OCI-LY7 (cell line): ENCODE data around the gene ZNF578. TPM values are rescaled to one million over a fixed set of nuclear protein-coding genes. Genes with fewer than 3 reads are reported as not detected.

ENCODE experiments used
- Bru-seq: library from RNA; stranded (reverse); fragments of 400-500 nt; gene quantifications from one replicate; lab custom pipeline; 2021; lab: Mats Ljungman, UMichigan
- BruChase-seq, 2 experiments: library from RNA; stranded (reverse); fragments of 400-500 nt; gene quantifications; one replicate each; lab custom pipeline; 2021; lab: Mats Ljungman, UMichigan
- BruUV-seq: library from RNA; stranded (reverse); fragments of 400-500 nt; replicated peaks from 2 replicates; lab custom pipeline; 2021; lab: Mats Ljungman, UMichigan
- CTCF ChIA-PET: fragments of 300-600 bp; sonication (Branson Sonifier 250); formaldehyde crosslinking; loops from one replicate; lab custom pipeline; 2022; ENCODE audit warnings: antibody characterized with exemption; ENCODE audit not compliant: unreplicated experiment; lab: Charles Lee
- POLR2A ChIA-PET: fragments of 300-600 bp; sonication (Branson Sonifier 250); formaldehyde crosslinking; loops from one replicate; lab custom pipeline; 2022; ENCODE audit warnings: antibody characterized with exemption; lab: Charles Lee
- DNase-seq: peaks from one replicate; pipeline ENCODE4 v3.0.0-alpha.2; 2015; ENCODE audit warnings: low spot score
- H2AFZ ChIP-seq: fragments of 200-600 bp; sonication (generic), shearing (Covaris generic); 2 replicates; pipeline ENCODE4 v1.6.1; 2014; ENCODE audit warnings: mild to moderate bottlenecking, antibody characterized with exemption, low read length, moderate library complexity
- H3K27ac ChIP-seq: fragments of 200-600 bp; sonication (generic); 2 replicates; pipeline ENCODE4 v1.5.1; 2014; ENCODE audit warnings: mixed run types, low read depth, mild to moderate bottlenecking, moderate library complexity, low read length, inconsistent platforms; ENCODE audit not compliant: poor library complexity, severe bottlenecking
- H3K36me3 ChIP-seq: fragments of 200-600 bp; sonication (generic); 2 replicates; pipeline ENCODE4 v1.6.1; 2014; ENCODE audit warnings: mild to moderate bottlenecking, antibody characterized with exemption, low read length, moderate library complexity, mixed read lengths; ENCODE audit not compliant: insufficient read depth
- H3K4me1 ChIP-seq: fragments of 200-600 bp; sonication (generic); 2 replicates; pipeline ENCODE4 v1.5.1; 2014; ENCODE audit warnings: mild to moderate bottlenecking, low read length; ENCODE audit not compliant: insufficient read depth, poor library complexity, severe bottlenecking
- H3K4me2 ChIP-seq: fragments of 200-600 bp; sonication (generic); 2 replicates; pipeline ENCODE4 v1.6.1; 2014; ENCODE audit warnings: mild to moderate bottlenecking, low read length
- H3K4me3 ChIP-seq: fragments of 200-600 bp; sonication (generic); 2 replicates; pipeline ENCODE4 v1.5.1; 2014; ENCODE audit warnings: mild to moderate bottlenecking, low read depth, low read length; ENCODE audit not compliant: poor library complexity, severe bottlenecking
- H3K79me2 ChIP-seq: fragments of 200-600 bp; sonication (generic); 2 replicates; pipeline ENCODE4 v1.6.1; 2016; ENCODE audit warnings: low read depth, mild to moderate bottlenecking, low read length, moderate library complexity, mixed read lengths; ENCODE audit not compliant: insufficient read depth
- H3K9me2 ChIP-seq: fragments of 200-600 bp; sonication (generic); 2 replicates; pipeline ENCODE4 v1.6.1; 2016; ENCODE audit warnings: mild to moderate bottlenecking, low read length, mixed read lengths; ENCODE audit not compliant: insufficient read depth
- H3K9me3 ChIP-seq: fragments of 200-600 bp; sonication (generic); 2 replicates; pipeline ENCODE4 v1.6.1; 2014; ENCODE audit warnings: mild to moderate bottlenecking, mixed run types, low read length, mixed read lengths
- H4K20me1 ChIP-seq: fragments of 200-600 bp; sonication (generic); 2 replicates; pipeline ENCODE4 v1.6.1; 2014; ENCODE audit warnings: mild to moderate bottlenecking, antibody characterized with exemption, low read length, moderate library complexity, mixed read lengths; ENCODE audit not compliant: insufficient read depth
- EZH2phosphoT487 ChIP-seq: fragments of 200-600 bp; sonication (generic); IDR thresholded peaks from 2 replicates; pipeline ENCODE4 v1.6.1; 2018; ENCODE audit warnings: low read depth, borderline replicate concordance, mild to moderate bottlenecking, mixed run types, antibody characterized with exemption, low read length, moderate library complexity, mixed read lengths
- intact Hi-C: fragments of 100-400 bp; cut with micrococcal nuclease; formaldehyde crosslinking; loops from one replicate; pipeline ENCODE4 v1.10.0; 2022; ENCODE audit not compliant: unreplicated experiment
- long read RNA-seq: library from polyadenylated mRNA; stranded (forward); transcript quantifications from one replicate; pipeline ENCODE4 v2.0.0, GENCODE V29; 2022
- total RNA-seq, 2 experiments: library from RNA; depleted of rRNA in 1 of 2; stranded (reverse); fragments of >200 nt in 1 of 2; shearing (Covaris generic) in 1 of 2; gene quantifications; 2 replicates each; pipeline ENCODE4 v1.2.3, GENCODE V29; 2014 to 2022
- TF ChIP-seq, protein P1 (sequence below): fragments of 200-600 bp; sonication (generic); conservative IDR thresholded peaks from 2 replicates; pipeline ENCODE4 v1.5.1; 2014; ENCODE audit warnings: mild to moderate bottlenecking, antibody characterized with exemption, low read length, moderate library complexity, mixed read lengths

ZNF578 gene
- total RNA-seq (2014; rRNA removed; shearing (Covaris generic)) (not detected in 2 replicates), total RNA-seq (2022) (not detected in 2 replicates), Bru-seq, nascent RNA (percentile 3 among the genes with signal in this experiment), BruChase-seq, experiment 1, labeled RNA remaining after a 6-hour chase (not detected), BruChase-seq, experiment 2, labeled RNA remaining after a 2-hour chase (percentile 2 among the genes with signal in this experiment)
- long read RNA-seq = 0 reads

- no TSS peak for BruUV-seq
- H3K9me3 ChIP-seq = no peaks in the 10 kb centered on the region
- POLR2A ChIA-PET = no interaction called here
- H2AFZ ChIP-seq = no peak within 1 kb of the TSS
- CTCF ChIA-PET = interaction anchor here (0.6 kb wide), 1 partner anchor 461 kb away, joined by 3 read pairs; no protein-coding TSS in a partner anchor
- no peaks in the 10 kb centered on the region for H3K36me3 ChIP-seq
- TF ChIP-seq, protein P1, sequence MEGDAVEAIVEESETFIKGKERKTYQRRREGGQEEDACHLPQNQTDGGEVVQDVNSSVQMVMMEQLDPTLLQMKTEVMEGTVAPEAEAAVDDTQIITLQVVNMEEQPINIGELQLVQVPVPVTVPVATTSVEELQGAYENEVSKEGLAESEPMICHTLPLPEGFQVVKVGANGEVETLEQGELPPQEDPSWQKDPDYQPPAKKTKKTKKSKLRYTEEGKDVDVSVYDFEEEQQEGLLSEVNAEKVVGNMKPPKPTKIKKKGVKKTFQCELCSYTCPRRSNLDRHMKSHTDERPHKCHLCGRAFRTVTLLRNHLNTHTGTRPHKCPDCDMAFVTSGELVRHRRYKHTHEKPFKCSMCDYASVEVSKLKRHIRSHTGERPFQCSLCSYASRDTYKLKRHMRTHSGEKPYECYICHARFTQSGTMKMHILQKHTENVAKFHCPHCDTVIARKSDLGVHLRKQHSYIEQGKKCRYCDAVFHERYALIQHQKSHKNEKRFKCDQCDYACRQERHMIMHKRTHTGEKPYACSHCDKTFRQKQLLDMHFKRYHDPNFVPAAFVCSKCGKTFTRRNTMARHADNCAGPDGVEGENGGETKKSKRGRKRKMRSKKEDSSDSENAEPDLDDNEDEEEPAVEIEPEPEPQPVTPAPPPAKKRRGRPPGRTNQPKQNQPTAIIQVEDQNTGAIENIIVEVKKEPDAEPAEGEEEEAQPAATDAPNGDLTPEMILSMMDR = no peak
- no peak for TF ChIP-seq EZH2phosphoT487
- no peaks in the 10 kb centered on the region for H3K4me1 ChIP-seq
- no peaks in the 10 kb centered on the region for H3K9me2 ChIP-seq
- no peak within 1 kb of the TSS for H3K4me2 ChIP-seq
- intact Hi-C loops = no loop called here
- no peaks in the 10 kb centered on the region for H3K79me2 ChIP-seq
- no peak within 1 kb of the TSS for H3K27ac ChIP-seq
- no peaks in the 10 kb centered on the region for H4K20me1 ChIP-seq
- H3K4me3 ChIP-seq = no peak within 1 kb of the TSS
- no peak for DNase-seq
Measured at GRCh38 chr19:52453324-52454094, at the start of gene ZNF578. Gene ZNF578 (plus strand): TSS chr19:52453553. CDS start chr19:52501846, 48,293 bp downstream.

GRCh38 chr19:52410276-52410675, 43.1 kb upstream of the ZNF578 start:
- BruUV-seq = no TSS peak
- Histone ChIP-seq H3K79me2 (no peaks in the 10 kb centered on the region), H3K9me2 (no peaks in the 10 kb centered on the region), H3K27ac (no peak overlapping the region), H4K20me1 (no peaks in the 10 kb centered on the region), H3K36me3 (no peaks in the 10 kb centered on the region), H3K4me3 (no peak overlapping the region), H2AFZ (no peak overlapping the region), H3K4me1 (no peaks in the 10 kb centered on the region), H3K4me2 (no peak overlapping the region), H3K9me3 (no peaks in the 10 kb centered on the region)
- ChIA-PET CTCF (no interaction called here), POLR2A (no interaction called here)
- intact Hi-C loops = no loop called here
- TF ChIP-seq, protein P1 = no peak
- TF ChIP-seq EZH2phosphoT487 = no peak
- DNase-seq = no peak

DNA sequence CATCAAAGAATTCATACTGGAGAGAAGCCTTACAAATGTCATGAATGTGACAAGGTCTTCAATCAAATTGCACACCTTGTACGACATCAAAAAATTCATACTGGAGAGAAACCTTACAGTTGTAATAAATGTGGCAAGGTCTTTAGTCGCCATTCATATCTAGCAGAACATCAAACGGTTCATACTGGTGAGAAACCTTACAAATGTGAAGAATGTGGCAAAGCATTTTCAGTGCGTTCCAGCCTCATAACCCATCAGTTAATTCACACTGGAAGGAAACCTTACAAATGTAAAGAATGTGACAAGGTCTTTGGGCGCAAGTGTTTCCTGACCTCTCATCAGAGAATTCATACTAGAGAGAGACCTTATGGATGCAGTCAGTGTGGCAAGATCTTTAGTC, 37.6 kb upstream of the ZNF578 start:
- no peak overlapping the region for H3K27ac ChIP-seq
- no peak for TF ChIP-seq EZH2phosphoT487
- H3K79me2 ChIP-seq = no peaks in the 10 kb centered on the region
- no peaks in the 10 kb centered on the region for H3K36me3 ChIP-seq
- H3K4me1 ChIP-seq = no peaks in the 10 kb centered on the region
- no peak overlapping the region for H3K4me3 ChIP-seq
- BruUV-seq = no TSS peak
- POLR2A ChIA-PET = no interaction called here
- H2AFZ ChIP-seq = no peak overlapping the region
- H3K4me2 ChIP-seq = no peak overlapping the region
- CTCF ChIA-PET = no interaction called here
- no peaks in the 10 kb centered on the region for H4K20me1 ChIP-seq
- H3K9me2 ChIP-seq = no peaks in the 10 kb centered on the region
- intact Hi-C loops = no loop called here
- DNase-seq = no peak
- 0 out of 2 replicates have a peak, but pooled peaks cover 3% of the 10 kb centered on the region for H3K9me3 ChIP-seq
